Limb (tissue), 2 donors: ENCODE results near the gene TOR2A.

Experiments
- DNase-seq, 2 donors: peaks; one replicate each; pipeline ENCODE4 v3.0.0-alpha.2; 2016; ENCODE audit errors: extremely low spot score in 2 of 2

Gene TOR2A

DNA sequence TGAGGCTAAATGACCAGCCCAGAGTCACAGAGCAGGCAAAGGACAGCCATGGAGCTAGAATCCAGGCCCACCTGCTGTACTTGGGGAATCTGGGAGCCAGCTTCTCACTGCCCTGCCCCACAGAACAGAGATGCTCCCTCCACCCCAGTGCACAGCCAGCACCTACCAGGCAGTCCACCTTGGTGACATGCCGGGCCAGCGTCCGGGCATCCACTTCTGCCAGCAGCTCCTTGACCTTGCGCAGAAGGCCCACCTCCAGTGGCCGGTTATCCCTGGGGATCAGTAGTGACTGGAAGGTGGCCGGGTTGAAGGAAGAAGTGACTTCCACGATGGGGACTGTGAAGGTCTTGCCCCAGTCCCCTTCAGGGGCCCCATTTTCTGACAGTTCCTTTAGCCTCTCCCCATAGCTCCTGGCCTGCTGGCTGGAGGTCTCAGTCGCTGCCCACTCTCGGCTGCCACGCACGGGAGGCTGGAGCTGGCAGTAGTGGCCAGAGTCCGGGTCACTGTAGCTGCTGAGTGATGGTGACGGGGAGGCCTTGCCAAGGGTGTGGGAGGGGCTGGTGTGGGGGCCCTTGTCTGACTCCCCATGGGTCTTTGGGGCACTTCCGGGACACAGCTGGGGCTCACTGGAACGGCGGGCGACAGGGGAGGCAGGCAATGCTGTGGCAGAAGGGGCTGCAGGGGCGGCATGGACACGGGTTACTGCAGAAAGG is 9.5 kb upstream of the TOR2A start:
- DNase-seq, result no peak

DNA sequence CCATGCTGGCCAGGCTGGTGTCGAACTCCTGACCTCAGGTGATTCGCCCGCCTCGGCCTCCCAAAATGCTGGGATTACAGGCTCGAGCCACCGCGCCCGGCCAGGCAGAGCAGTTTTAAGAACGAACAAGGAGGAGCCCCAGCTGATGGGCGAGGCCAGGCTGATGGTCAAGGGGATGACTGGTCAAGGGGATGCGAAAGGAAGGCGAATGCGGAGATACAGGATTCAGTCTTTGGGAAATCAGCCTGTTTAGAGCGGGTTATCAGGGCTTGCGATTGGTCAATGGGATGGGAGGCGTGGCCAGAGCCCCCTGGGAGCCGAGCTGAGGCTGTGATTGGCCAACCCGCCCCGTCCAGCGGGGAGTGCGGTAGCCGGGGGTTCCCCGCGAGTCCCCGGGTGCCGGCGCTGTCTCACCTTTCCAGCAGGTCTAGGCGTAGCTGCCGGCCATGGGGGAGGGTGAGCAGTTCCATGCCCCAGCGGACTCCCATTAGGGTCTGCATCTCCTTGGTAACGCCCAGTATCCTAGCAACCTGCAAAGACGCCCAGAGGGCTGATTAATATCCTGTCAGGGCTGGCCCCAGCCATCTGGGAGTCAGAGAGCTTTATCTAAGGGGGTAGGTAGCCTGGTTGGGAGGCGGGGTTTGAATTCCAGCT is 7.5 kb upstream of the TOR2A start:
- DNase-seq, result peak in 1 of 2 donors; percentile 85

DNA sequence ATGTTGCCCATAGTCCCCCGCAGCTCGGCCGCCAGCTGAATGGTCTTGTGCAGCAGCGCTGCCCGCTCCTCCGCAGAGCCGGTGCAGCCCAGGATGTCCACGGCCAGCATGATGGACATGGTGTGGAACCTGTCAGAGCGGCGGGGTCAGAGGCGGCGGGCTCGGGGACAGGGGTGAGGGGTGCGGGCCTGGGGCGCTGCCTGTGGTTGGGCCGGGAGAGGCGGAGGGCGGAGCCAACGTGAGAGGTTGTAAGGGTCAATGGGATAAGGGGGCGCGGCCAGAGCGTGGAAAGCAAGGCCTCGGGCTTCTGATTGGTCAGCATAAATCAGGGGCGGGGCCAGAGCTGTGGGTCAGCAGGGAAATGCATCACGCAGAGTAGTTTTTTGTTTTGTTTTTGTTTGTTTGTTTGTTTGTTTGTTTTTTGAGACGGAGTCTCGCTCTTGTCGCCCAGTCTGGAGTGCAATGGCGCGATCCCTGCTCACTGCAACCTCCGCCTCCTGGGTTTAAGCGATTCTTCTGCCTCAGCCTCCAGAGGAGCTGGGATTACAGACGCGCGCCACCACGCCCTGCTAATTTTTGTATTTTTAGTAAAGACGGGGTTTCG is 6.8 kb upstream of the TOR2A start:
- peak in 1 of 2 donors; percentile 71 for DNase-seq

DNA sequence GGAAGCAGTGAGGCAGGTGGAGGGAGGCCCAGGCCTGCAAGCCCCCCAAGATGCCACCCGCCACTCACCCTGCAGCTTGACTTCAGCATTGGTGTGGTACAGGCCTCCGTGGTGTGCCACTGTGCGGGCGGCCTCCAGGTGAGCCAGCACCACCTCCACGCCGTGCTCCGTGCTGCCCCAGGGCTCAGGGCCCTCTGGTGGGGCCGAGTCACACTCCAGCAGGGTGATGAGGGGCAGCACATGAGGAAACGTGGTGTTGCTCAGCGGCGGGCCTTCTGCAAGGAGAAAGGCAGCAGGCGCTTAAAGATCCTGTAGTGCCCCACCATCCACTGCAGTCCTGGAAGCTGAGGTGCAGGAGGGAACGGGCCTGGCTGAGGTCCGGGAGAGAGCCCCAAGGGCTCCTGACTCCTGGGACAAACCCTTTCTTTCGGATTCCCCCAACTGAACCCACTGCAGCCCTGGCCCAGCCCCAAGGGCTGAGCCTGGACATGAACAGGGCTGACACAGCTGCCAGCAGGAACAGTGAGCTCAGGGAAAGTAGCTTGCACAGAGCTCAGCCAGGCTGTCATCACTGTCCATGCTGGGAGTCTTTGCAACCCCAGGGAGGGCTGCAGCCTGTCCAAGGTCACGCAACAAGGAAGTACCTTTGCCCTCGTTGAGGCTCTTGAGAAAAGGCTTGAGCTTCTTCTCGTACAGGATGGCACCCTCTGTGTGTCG is 4.7 kb upstream of the TOR2A start:
- DNase-seq, result no peak

DNA sequence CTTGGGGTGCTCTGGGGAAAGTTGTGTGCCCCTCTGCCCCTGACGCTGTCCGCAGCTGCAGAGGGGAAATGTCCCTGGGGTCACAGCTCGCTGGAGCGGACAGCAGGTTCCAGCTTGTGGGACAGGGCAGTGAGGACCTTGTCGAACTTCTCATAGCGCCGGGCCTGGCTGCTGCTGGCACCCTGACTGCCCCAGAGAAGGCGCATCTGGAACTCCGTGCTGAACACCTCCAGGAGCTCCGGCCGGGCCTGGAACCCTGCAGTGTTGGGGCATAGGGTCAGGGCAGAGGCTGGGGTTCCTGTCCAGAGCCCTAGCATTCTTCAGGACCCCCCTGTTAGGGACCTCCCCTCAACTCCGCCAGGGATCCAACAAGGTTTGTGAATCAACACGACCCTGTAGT is 3.6 kb upstream of the TOR2A start:
- no peak for DNase-seq

DNA sequence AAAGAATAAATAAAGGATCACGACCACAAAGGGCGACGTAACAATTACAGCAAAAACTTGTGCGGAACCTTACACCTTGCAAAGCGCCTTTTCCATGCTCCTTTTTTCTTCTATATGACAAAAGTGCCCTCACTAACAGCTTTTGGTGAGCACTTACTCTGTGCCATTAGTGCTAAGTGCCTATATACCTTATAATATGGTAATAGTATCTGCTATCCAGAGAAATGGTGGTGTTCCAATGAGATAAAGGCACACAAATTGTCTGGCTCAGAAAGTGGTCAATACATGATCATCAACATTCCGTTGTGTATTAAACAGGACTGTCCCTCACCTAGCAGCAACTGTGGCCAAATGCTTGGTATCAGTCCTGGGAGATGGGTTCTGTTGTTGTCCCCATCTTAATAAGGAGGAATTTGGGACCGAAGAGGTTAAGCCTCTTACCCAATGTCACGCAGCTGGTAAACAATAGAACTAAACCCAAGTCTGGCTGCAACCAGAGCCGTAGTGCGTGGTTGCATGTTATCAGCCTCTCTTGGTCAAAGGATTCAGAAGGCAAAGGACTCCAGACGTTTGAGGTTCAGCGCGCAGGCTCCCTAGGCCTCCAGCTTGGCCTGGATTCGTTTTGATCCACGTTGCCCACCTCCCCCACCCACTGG is 564 bp upstream of the TOR2A start:
- no peak for DNase-seq

DNA sequence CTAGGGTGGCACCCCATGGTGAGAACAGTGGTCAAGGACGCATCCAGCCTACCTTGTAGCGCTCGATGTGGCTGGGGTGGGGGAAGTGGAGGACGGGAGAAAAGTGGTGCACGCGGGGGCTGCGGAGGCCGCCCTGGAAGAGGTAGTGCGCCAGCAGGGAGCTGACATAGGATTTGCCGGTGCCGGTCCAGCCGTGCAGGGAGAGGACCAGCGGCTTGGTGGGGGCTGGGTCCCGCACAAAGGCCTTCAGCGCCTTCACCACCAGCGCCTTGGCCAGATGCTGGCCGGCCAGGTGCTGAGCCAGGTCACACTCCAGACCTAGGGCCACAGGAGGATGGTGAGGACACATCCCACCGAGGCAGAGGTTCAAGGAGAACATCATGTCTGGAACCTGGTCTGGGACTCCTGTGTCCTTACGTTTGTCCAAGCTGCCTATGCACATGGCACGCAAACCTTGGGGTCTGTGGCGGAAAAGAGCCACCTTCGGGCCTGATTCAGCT is 797 bp downstream of the TOR2A start:
- DNase-seq, result no peak

DNA sequence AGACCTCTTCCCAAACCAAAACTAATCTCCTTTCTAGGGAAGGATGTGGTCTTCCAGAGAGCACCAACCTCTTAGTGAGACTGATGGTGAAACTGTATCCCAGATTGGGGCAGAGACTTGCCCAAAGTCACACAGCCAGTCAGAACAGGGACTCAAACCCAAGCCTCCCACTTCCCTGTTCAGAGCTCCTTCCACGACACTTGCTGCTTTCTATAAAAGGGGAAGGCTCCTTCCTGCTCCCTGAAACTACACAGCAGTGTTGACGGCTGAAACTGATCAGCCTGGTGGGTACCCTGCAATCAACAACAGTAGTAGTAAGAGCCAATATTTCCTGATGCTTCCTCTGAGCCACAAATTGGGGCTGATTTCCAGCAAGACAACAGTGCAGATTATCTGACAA is 1.5 kb downstream of the TOR2A start:
- no peak for DNase-seq

DNA sequence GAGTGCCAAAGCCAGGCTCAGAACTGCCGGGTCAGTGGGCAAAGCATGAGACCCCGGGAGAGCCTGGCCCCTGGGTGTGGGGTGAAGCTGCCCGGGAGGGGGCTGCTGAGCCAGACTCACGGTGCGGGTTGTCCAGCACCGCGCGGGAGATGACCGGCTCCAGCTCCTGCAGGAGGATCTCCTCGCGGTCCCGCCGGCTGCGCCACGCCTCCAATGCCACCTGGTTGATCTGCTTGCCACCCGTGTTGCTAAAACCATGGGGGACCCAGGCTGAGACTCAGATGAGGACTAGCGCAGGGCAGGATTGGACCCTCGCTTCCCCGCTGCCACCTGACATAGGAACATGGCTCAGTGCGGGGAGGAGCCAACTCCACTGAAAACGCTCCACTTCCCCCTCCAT is 2.6 kb downstream of the TOR2A start:
- DNase-seq, result no peak

DNA sequence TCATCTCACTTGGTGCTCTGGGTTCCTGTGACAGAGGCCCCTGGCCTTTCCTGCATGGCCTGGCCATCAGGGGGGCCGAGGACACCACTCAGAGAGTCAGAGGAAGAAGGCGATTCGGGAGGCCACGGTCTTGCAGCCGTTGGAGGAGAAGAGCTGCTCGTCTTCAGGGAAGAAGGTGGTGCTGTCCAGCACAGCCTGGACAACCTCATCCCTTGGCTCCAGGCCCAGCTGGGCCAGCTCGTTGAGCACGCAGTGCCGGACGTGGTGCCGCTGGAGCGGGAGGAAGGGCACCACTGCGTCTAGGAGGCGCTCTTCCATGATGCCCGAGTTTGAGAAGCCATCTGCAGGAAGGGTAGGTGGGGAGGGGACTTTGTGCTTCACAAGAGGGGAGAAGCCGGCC is 3.2 kb downstream of the TOR2A start:
- no peak for DNase-seq

DNA sequence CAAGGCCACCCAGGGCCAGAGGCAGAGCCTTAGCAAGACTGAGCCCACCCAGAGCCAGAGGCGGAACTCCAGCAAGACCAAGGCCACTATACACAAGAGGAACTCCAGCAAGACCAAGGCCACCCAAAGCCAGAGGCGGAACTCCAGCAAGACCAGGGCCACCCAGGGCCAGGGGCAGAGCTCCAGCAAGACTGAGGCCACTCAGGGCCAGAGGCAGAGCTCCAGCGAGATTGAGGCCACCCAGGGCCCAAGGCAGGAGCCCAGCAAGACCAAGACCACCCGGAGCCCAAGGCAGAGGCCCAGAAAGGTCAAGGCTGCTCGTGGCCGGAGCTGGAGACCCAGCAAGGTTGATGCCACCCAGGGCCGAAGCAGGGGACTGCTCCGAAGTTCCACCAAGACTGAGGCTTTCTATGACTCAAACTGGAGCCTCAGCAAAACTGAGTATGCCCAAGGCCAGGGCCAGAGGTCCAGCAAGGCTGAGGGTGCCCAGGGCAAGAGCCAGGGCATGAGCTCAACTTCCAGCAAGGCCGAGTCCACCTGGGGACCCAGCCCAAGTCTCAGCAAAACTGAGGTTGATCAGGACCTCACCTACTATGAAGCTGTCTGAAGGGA is 4.2 kb downstream of the TOR2A start:
- DNase-seq, result no peak

DNA sequence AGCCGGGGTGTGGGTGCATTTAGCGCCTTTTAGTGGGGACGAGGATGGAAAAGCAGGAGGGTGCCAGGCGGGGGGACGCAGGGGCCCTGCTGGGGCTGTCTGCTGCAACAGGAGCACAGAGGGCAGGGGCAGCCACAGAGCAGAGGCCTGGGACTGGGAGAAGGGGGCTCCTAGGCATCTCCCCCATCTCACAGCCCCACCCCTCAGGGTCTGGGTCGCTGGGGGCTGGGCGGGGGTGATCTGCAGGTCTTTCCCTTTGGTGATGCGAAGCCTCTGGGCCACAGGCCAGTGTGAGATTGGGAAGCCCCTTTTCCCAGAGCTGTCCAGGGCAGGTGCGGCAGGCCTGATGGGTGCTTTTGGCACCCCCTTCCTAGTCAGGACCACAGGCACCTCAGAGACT is 4.8 kb downstream of the TOR2A start:
- no peak for DNase-seq

DNA sequence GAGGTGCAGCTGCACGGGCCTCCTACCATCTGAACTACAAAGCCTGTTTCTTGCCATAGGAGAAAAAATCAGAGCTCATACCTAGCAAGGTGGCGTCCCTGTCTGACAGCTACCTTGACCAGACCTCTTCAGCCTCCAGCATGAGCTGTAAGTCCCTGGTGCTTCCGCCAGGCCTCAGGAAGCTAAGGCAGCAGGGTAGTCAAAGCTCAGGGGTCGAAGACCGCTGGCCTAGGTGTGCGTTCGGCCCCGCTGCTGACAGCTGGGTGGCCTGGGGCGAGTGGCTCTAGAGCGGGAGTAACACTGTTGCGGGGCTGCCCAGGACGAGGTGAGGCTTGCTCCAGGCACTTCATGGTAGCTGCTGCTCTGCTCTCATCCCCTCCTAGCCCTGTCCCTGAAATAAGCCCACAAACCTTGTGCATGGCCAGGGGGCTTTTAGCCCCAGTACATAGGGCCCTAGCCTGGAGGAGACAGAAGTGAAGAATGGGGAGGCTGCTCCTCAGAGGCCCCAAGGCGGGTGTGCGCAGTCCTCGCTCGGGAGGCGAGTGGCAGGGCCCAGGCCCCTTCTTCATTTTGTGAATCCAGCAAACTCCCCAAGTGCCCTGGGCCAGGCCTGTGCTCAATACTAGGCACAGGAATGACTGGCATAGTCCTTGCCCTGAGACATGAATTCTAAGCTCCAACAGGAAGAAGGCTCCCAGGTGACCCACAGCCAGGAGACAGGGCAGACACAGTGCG is 5.4 kb downstream of the TOR2A start:
- DNase-seq, result no peak

DNA sequence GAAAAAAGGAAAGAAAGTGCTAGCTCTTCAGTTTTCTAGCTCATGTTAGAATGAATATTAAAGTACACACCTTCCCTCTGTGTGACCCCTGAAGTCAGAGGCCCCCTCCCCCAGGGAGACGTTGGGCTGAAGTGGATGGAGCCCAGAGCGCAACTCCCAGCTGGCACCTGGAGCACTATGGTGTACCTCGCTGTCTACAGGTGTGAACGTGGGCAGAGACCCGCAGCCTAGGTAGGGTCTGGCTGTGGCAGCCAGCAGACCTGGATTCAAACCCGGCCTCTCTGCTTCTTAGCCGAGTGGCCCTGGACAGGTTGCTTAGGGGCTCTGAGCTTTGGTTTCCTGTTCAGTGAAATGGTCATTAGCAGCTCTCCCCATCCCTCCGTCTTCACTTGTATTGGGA is 6.3 kb downstream of the TOR2A start:
- DNase-seq, result no peak

DNA sequence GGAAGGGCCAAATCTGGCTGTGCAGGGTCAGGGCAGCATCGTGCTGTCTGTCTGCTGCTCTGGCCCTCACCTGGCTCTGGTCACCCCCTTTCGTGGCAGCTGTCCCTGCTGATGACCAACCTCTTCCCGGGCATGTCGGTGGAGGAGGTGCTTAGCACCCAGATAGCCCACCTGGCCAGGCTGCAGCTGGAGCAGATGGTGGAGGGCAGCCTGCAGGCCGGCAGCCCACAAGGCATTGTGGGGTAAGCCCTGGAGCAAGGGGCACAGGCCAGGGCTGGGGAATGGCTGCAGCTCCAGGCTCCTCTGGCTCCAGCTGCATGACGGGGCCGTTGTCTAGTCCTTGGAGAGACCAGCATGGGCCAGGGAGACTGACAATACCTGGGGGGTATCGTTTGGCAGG is 8.2 kb downstream of the TOR2A start:
- DNase-seq, result no peak

DNA sequence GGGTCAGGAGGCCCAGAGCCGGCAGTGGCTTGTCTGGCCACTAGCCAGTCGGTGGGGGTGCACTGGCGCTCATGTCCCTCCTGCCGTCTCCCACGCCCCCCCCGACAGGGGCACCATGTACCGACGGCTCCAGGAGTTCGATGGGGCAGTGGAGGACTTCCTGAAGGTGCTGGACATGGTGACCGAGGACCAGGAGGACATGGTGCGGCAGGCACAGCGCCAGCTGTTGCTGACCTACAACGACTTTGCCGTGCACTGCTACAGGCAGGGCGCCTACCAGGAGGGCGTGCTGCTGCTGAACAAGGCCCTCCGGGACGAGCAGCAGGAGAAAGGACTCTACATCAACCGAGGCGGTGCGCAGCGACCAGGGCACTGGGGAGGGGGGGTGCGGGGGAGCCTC is 11.1 kb downstream of the TOR2A start:
- DNase-seq, result no peak

DNA sequence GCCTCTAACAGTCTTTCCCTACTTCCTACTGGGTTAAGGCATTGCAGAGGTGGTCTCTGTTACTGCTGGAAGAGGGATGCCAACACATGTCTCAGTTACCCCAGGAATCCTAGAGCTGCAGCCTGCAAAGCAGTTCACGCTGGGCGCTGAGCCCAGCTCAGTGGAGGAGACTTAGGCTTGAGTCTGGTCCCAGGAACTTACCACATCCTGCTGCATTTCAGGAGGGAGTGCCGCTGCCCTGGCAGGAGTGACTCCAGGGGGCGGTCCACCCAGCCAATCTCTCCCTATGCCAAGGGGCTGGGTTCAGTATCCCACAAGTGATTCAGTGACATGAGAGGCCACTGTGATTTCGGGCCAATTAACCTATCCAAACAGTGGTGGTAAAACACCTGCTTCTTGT is 11.7 kb downstream of the TOR2A start:
- no peak for DNase-seq

DNA sequence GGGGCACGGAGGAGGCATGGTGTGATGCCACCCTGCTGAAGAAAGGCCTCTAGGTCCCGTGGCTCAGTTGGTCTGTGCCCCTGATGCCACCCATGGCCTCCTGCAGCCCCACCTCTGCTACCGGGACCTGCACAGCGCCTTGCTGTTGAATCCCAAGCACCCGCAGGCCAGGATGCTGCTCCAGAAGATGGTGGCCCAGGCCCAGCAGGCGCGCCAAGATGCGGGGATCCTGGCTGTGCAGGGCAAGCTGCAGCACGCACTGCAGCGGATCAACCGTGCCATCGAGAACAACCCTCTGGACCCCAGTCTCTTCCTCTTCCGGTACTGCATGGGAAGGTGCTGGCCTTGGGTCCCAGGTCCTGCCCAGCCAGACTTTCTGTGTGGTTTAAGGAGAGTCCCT is 12.1 kb downstream of the TOR2A start:
- no peak for DNase-seq

DNA sequence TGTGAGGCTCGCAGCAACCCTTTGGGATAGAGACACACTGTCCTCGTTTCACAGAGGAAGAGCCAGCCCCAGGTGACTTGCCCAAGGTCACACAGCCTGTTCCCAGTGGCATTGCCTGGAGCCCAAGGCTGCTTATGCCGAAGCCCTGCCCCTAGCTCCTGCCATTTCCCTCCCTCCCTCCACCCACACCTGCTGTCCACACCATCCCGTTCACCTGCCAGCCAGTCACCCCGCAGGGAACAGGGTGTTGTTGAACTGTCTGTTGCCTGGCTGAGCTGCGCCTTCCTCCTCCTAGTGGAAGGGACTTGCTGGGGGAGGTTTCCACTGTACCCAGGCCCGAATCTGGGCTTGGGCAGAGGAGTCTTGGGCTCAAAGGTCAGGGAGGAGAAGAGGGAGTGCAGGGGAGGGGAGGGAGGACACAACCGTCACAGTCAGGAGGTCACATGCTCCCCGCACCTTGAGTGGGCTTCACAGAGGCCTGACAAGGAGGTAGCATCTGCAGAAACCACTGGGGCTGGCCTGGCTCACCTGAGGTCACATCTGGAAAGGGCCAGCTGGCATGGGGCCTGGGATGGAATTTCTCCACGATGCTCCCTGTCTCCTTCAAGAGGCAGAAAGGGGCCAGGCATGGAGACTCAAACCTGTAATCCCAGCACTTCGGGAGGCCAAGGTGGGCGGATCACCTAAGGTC is 12.9 kb downstream of the TOR2A start:
- DNase-seq, result no peak

DNA sequence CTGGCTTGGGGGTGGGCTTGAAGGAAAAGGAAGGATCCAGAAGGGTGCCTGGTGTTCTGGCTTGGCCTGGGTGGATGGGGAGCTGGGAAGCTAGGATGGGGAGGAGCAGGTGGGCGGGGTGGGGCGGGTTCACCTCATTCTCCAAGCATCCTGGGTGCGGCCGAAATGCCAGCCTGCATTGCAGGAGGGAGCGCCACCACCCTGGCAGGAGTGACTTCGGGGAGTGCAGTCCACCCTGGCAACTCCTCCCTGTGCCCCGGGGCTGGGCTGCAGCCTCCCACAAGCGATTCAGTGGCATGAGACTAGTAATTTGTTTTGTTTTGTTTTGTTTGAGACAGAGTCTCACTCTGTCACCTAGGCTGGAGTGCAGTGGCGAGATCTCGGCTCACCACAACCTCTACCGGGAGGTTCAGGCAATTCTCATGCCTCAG is 13.7 kb downstream of the TOR2A start:
- no peak for DNase-seq
